ENCODE results near the gene HTATSF1. TPM values are rescaled to one million over a fixed set of nuclear protein-coding genes. Genes with fewer than 3 reads are reported as not detected.
A peak's percentile ranks its signal among the peaks of the same experiment; 100 is the strongest.

The HTATSF1 gene
- total RNA-seq, result 10 to 100 TPM; 23.5 to 46.9 (median 41.9) TPM

- H3K9me3 ChIP-seq, result no peaks in the 10 kb centered on the region
- H3K4me1 ChIP-seq, result peaks cover 0 to 13% (median 3%) of the 10 kb centered on the region in 3 donors
- H3K27ac ChIP-seq, result peak within 1 kb of the TSS; percentile 91 to 98 (median 96)
- peaks cover 0 to 3% (median 0%) of the 10 kb centered on the region in 4 donors for H3K27me3 ChIP-seq
- peaks cover 0 to 20% (median 0%) of the 10 kb centered on the region in 3 donors for H3K36me3 ChIP-seq
- TF ChIP-seq CTCF (IDR thresholded peaks at IDR 0.05), result no peak
- TF ChIP-seq POLR2A (IDR thresholded peaks at IDR 0.05), result peak in 1 of 4 donors; percentile 37
- peak within 1 kb of the TSS; percentile 55 to 72 (median 62) for H3K4me3 ChIP-seq
- WGBS, 2 donors, result 0 to 52% methylated on average over 7 to 24 of the region's 35 CpGs
- intact Hi-C loops (cut with DNase I), result no loop called here
- DNase-seq, result no peak
Observed at GRCh38 chrX:136497556-136498052, at the start of gene HTATSF1. Gene HTATSF1, plus strand, starts transcription at chrX:136497592. Its CDS starts 93 bp downstream, at chrX:136497685.

- H3K36me3 ChIP-seq, result no peaks in the 10 kb centered on the region
- DNase-seq, result no peak
- H3K27ac ChIP-seq, result no peak overlapping the region
- no peaks in the 10 kb centered on the region for H3K9me3 ChIP-seq
- no peak for TF ChIP-seq POLR2A (IDR thresholded peaks at IDR 0.05)
- TF ChIP-seq CTCF (IDR thresholded peaks at IDR 0.05), result no peak
- no peaks in the 10 kb centered on the region for H3K27me3 ChIP-seq
- H3K4me1 ChIP-seq, result no peaks in the 10 kb centered on the region
- intact Hi-C loops (cut with DNase I), result no loop called here
- H3K4me3 ChIP-seq, result no peak overlapping the region
Observed at GRCh38 chrX:136447968-136448367, 49.4 kb upstream of the HTATSF1 start.

GRCh38 chrX:136450050-136450830 is 47.2 kb upstream of the HTATSF1 start:
- no peak overlapping the region for H3K4me3 ChIP-seq
- H3K9me3 ChIP-seq, result no peaks in the 10 kb centered on the region
- no peaks in the 10 kb centered on the region for H3K4me1 ChIP-seq
- H3K27me3 ChIP-seq, result no peaks in the 10 kb centered on the region
- DNase-seq, result no peak
- intact Hi-C loops (cut with DNase I), result no loop called here
- WGBS, 2 donors, result 37 to 67% methylated on average over 8 of the region's 8 CpGs
- no peak for TF ChIP-seq POLR2A (IDR thresholded peaks at IDR 0.05)
- no peak for TF ChIP-seq CTCF (IDR thresholded peaks at IDR 0.05)
- no peaks in the 10 kb centered on the region for H3K36me3 ChIP-seq
- no peak overlapping the region for H3K27ac ChIP-seq

GRCh38 chrX:136452614-136453013 is 44.8 kb upstream of the HTATSF1 start:
- DNase-seq, result no peak
- 67 to 100% methylated on average over 1 to 2 of the region's 5 CpGs for WGBS, 2 donors
- no peak for TF ChIP-seq POLR2A (IDR thresholded peaks at IDR 0.05)
- TF ChIP-seq CTCF (IDR thresholded peaks at IDR 0.05), result no peak
- Histone ChIP-seq H3K4me1 (no peaks in the 10 kb centered on the region), H3K4me3 (no peak overlapping the region), H3K9me3 (no peaks in the 10 kb centered on the region), H3K27ac (no peak overlapping the region), H3K27me3 (no peaks in the 10 kb centered on the region), H3K36me3 (no peaks in the 10 kb centered on the region)
- intact Hi-C loops (cut with DNase I), result no loop called here

- Histone ChIP-seq H3K36me3 (no peaks in the 10 kb centered on the region), H3K4me3 (no peak overlapping the region), H3K27me3 (no peaks in the 10 kb centered on the region), H3K4me1 (no peaks in the 10 kb centered on the region), H3K27ac (no peak overlapping the region), H3K9me3 (no peaks in the 10 kb centered on the region)
- TF ChIP-seq CTCF (IDR thresholded peaks at IDR 0.05) (no peak), POLR2A (IDR thresholded peaks at IDR 0.05) (no peak)
- 63% methylated on average over 1 of the region's 1 CpG for WGBS, 2 donors
- no peak for DNase-seq
- intact Hi-C loops (cut with DNase I), result no loop called here
Observed at GRCh38 chrX:136453114-136453513, 44.3 kb upstream of the HTATSF1 start.
